SK-N-SH (cell line): ENCODE results near the gene ZG16B. TPM values are rescaled to one million over a fixed set of nuclear protein-coding genes. Genes with fewer than 3 reads are reported as not detected.

ENCODE experiments used
- CTCF ChIA-PET: fragments of 300-600, 350-600 bp; formaldehyde crosslinking; extraction: SDS; loops from one replicate; lab custom pipeline; 2021; lab: Yijun Ruan, JAX
- POLR2A ChIA-PET: fragments of 350-600 bp; sonication (Branson Sonifier 250); formaldehyde crosslinking; extraction: SDS; loops from one replicate; lab custom pipeline; 2020; ENCODE audit warnings: antibody characterized with exemption, inconsistent platforms; lab: Yijun Ruan, JAX
- DNase-seq: peaks from one replicate; pipeline ENCODE4 v3.0.0; 2012
- H2AFZ ChIP-seq: fragments of 200-600 bp; sonication (generic); 2 replicates; pipeline ENCODE4 v1.8.1; 2016; ENCODE audit warnings: antibody characterized with exemption, mild to moderate bottlenecking, low read depth
- H3F3A ChIP-seq: fragments of 200-600 bp; sonication (generic); replicated peaks from 2 replicates; pipeline ENCODE3; 2016; ENCODE audit warnings: antibody characterized with exemption, mild to moderate bottlenecking; ENCODE audit not compliant: insufficient read depth
- H3K27ac ChIP-seq, 2 experiments: fragments of 200-500 bp in 1 of 2; fragments of 200-600 bp in 1 of 2; sonication (Bioruptor generic) in 1 of 2; sonication (generic), shearing (Covaris generic) in 1 of 2; 2 replicates each; pipeline versions ENCODE4 v1.5.1 to v1.6.1; 2014 to 2016; ENCODE audit warnings: low read depth in 2 of 2, inconsistent platforms in 1 of 2, low read length in 1 of 2, mild to moderate bottlenecking in 1 of 2, mixed read lengths in 1 of 2
- H3K27me3 ChIP-seq: fragments of 200-600 bp; sonication (generic), shearing (Covaris generic); 2 replicates; pipeline ENCODE4 v1.6.1; 2016; ENCODE audit warnings: mixed run types; ENCODE audit not compliant: insufficient read depth
- H3K36me3 ChIP-seq, 2 experiments: fragments of 200-500 bp in 1 of 2; fragments of 200-600 bp in 1 of 2; sonication (Bioruptor generic) in 1 of 2; sonication (generic) in 1 of 2; replicated peaks in 1 of 2; 2 replicates each; pipeline versions ENCODE3 to v1.5.1; 2014 to 2016; ENCODE audit warnings: low read length in 1 of 2, mild to moderate bottlenecking in 1 of 2; ENCODE audit not compliant: insufficient read depth in 2 of 2, control insufficient read depth in 1 of 2
- H3K4me1 ChIP-seq, 2 experiments: fragments of 200-500 bp in 1 of 2; fragments of 200-600 bp in 1 of 2; sonication (Bioruptor generic) in 1 of 2; sonication (generic), shearing (Covaris generic) in 1 of 2; 2 replicates each; pipeline versions ENCODE4 v1.5.1 to v1.6.1; 2014 to 2016; ENCODE audit warnings: low read depth in 1 of 2, low read length in 1 of 2, mixed run types in 1 of 2; ENCODE audit not compliant: insufficient read depth in 2 of 2, control insufficient read depth in 1 of 2
- H3K4me2 ChIP-seq: fragments of 200-600 bp; sonication (generic), shearing (Covaris generic); 2 replicates; pipeline ENCODE4 v1.6.1; 2017; ENCODE audit warnings: mixed run types
- H3K4me3 ChIP-seq, 2 experiments: fragments of 200-500 bp in 1 of 2; fragments of 200-600 bp in 1 of 2; sonication (Bioruptor generic) in 1 of 2; sonication (generic), shearing (Covaris generic) in 1 of 2; 2 replicates each; pipeline versions ENCODE4 v1.5.1 to v1.8.1; 2014 to 2016; ENCODE audit warnings: low read depth in 2 of 2, inconsistent platforms in 1 of 2, low read length in 1 of 2, mild to moderate bottlenecking in 1 of 2, mixed read lengths in 1 of 2, moderate library complexity in 1 of 2
- H3K79me2 ChIP-seq: fragments of 200-600 bp; sonication (generic); 2 replicates; pipeline ENCODE4 v1.8.1; 2017; ENCODE audit warnings: mild to moderate bottlenecking; ENCODE audit not compliant: insufficient read depth
- H3K9ac ChIP-seq: fragments of 200-600 bp; sonication (generic); 2 replicates; pipeline ENCODE4 v1.6.1; 2017; ENCODE audit warnings: mixed run types
- H3K9me2 ChIP-seq: fragments of 200-600 bp; sonication (generic); 2 replicates; pipeline ENCODE4 v1.6.1; 2017; ENCODE audit warnings: mixed run types
- H3K9me3 ChIP-seq: fragments of 200-600 bp; sonication (generic); 2 replicates; pipeline ENCODE4 v1.6.1; 2017; ENCODE audit warnings: mixed run types, mild to moderate bottlenecking, moderate library complexity
- H4K20me1 ChIP-seq: fragments of 200-600 bp; sonication (generic); 2 replicates; pipeline ENCODE4 v1.6.1; 2017; ENCODE audit warnings: mild to moderate bottlenecking, mixed run types; ENCODE audit not compliant: insufficient read depth
- ELF1 ChIP-seq: IDR thresholded peaks from 2 replicates; pipeline ENCODE4 v1.4.0; 2012
- EP300 ChIP-seq, 2 experiments: IDR thresholded peaks; 2 replicates each; pipeline versions ENCODE4 v1.4.0 to v1.6.1; 2012; ENCODE audit warnings: borderline replicate concordance in 1 of 2, low read depth in 1 of 2, low read length in 1 of 2
- EZH2phosphoT487 ChIP-seq: fragments of 200-600 bp; sonication (generic); IDR thresholded peaks from 2 replicates; pipeline ENCODE4 v1.6.1; 2017; ENCODE audit warnings: low read depth, mixed run types, mild to moderate bottlenecking, antibody characterized with exemption, moderate library complexity, borderline replicate concordance
- FOSL2 ChIP-seq: IDR thresholded peaks from 2 replicates; pipeline ENCODE4 v1.4.0; 2012; ENCODE audit warnings: low read depth, mild to moderate bottlenecking, moderate library complexity, borderline replicate concordance
- FOXJ3 ChIP-seq: sonication (generic); formaldehyde crosslinking; IDR thresholded peaks from 2 replicates; pipeline ENCODE4 v1.5.1; 2020; ENCODE audit warnings: mild to moderate bottlenecking, missing genetic modification reagents
- JUND ChIP-seq: IDR thresholded peaks from 2 replicates; pipeline ENCODE4 v1.4.0; 2012
- MXI1 ChIP-seq: IDR thresholded peaks from 2 replicates; pipeline ENCODE4 v1.6.1; 2012; ENCODE audit warnings: mild to moderate bottlenecking, low read depth, low read length, improper control_type of control experiment
- POLR2AphosphoS5 ChIP-seq: IDR thresholded peaks from 2 replicates; pipeline ENCODE4 v1.6.1; 2012; ENCODE audit warnings: low read depth, low read length
- RXRA ChIP-seq: IDR thresholded peaks from 2 replicates; pipeline ENCODE4 v1.4.0; 2012; ENCODE audit warnings: low read depth, mild to moderate bottlenecking, borderline replicate concordance
- SIN3A ChIP-seq: IDR thresholded peaks from 2 replicates; pipeline ENCODE4 v1.6.1; 2012; ENCODE audit warnings: low read depth, mild to moderate bottlenecking, low read length, moderate library complexity, borderline replicate concordance
- WGBS: methylation state at CpG from one replicate; pipeline ENCODE4 v1.1.6; 2017; ENCODE audit warnings: low lambda C conversion rate; 5-methylcytosine and 5-hydroxymethylcytosine counted together
- polyA plus RNA-seq, 3 experiments: library from polyadenylated mRNA; depleted of rRNA; stranded (reverse); fragments of >200 nt; gene quantifications; 2 replicates each; pipeline ENCODE4 v1.2.3, GENCODE V29; 2012
- TF ChIP-seq, protein P1 (sequence below): IDR thresholded peaks from 2 replicates; pipeline ENCODE4 v1.4.0; 2012; ENCODE audit warnings: low read depth
- TF ChIP-seq, protein P2 (sequence below): fragments of 150-350 bp; IDR thresholded peaks from 2 replicates; pipeline ENCODE4 v1.6.1; 2017; ENCODE audit warnings: antibody characterized with exemption, low read length, low read depth, borderline replicate concordance
- TF ChIP-seq, protein P3 (sequence below): IDR thresholded peaks from 2 replicates; pipeline ENCODE4; 2012
- TF ChIP-seq, protein P4 (sequence below): IDR thresholded peaks from 2 replicates; pipeline ENCODE4 v1.6.1; 2012; ENCODE audit warnings: mild to moderate bottlenecking, low read depth, low read length, moderate library complexity

The ZG16B gene
- polyA plus RNA-seq, 1 of the 3 experiments (the other 2 are of a cell fraction) = 0.26 TPM

DNA sequence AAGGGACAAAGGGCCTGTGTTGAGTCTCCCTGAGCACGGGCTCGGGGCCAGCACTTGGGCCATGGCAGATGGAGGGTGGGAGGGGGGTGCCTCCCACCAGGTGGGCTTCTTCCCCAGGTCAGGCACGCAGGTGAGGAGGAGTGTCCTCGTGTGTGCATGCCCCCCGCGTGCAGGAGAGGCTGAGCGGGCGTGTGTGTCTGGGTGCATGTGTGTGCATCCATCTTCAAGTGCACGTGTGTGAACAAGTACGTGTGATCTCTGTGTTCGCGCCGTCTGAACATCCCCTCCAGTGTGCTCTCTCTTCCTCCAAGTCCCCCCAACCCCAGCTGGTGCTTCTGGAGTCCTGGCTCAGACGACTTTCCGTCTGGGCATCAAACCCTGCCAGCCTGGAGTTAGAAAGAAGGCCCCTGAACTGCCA is 2.7 kb upstream of the ZG16B start:
- Histone ChIP-seq H3K9ac (no peak overlapping the region), H3K27ac (no peak overlapping the region), H3K4me3 (no peak overlapping the region), H3K36me3 (no peaks in the 10 kb centered on the region), H2AFZ (no peak overlapping the region), H3K4me1 (peaks cover 0 to 15% of the 10 kb centered on the region in 2 experiments; a peak in 1 of 4 replicates), H3K9me3 (no peaks in the 10 kb centered on the region), H3K9me2 (no peaks in the 10 kb centered on the region), H3K4me2 (no peak overlapping the region), H3K79me2 (no peaks in the 10 kb centered on the region), H3F3A (no peaks in the 10 kb centered on the region), H4K20me1 (no peaks in the 10 kb centered on the region), H3K27me3 (no peaks in the 10 kb centered on the region; the same call in 1 of the 2 replicates)
- 63% methylated on average over 6 of the region's 15 CpGs for WGBS
- ChIA-PET POLR2A (no interaction called here), CTCF (interaction anchor here (1.7 to 2.0 kb wide), 2 partner anchors 12 to 41 kb away, joined by 6 read pairs; no protein-coding TSS in a partner anchor)
- TF ChIP-seq EP300 (IDR thresholded peaks at IDR 0.05; ENCODE audit: borderline replicate concordance in 1 of 2, low read depth in 1 of 2, low read length in 1 of 2) = no peak
- no peak for TF ChIP-seq ELF1
- TF ChIP-seq RXRA = no peak
- no peak for TF ChIP-seq EZH2phosphoT487
- TF ChIP-seq FOSL2 = no peak
- TF ChIP-seq, protein P1, sequence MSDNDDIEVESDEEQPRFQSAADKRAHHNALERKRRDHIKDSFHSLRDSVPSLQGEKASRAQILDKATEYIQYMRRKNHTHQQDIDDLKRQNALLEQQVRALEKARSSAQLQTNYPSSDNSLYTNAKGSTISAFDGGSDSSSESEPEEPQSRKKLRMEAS = no peak
- TF ChIP-seq, protein P2, sequence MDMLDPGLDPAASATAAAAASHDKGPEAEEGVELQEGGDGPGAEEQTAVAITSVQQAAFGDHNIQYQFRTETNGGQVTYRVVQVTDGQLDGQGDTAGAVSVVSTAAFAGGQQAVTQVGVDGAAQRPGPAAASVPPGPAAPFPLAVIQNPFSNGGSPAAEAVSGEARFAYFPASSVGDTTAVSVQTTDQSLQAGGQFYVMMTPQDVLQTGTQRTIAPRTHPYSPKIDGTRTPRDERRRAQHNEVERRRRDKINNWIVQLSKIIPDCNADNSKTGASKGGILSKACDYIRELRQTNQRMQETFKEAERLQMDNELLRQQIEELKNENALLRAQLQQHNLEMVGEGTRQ = no peak
- TF ChIP-seq SIN3A = no peak
- TF ChIP-seq FOXJ3 = no peak
- TF ChIP-seq, protein P3, sequence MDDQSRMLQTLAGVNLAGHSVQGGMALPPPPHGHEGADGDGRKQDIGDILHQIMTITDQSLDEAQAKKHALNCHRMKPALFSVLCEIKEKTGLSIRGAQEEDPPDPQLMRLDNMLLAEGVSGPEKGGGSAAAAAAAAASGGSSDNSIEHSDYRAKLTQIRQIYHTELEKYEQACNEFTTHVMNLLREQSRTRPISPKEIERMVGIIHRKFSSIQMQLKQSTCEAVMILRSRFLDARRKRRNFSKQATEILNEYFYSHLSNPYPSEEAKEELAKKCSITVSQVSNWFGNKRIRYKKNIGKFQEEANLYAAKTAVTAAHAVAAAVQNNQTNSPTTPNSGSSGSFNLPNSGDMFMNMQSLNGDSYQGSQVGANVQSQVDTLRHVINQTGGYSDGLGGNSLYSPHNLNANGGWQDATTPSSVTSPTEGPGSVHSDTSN = no peak
- TF ChIP-seq JUND = no peak
- no peak for TF ChIP-seq MXI1
- no peak for DNase-seq

DNA sequence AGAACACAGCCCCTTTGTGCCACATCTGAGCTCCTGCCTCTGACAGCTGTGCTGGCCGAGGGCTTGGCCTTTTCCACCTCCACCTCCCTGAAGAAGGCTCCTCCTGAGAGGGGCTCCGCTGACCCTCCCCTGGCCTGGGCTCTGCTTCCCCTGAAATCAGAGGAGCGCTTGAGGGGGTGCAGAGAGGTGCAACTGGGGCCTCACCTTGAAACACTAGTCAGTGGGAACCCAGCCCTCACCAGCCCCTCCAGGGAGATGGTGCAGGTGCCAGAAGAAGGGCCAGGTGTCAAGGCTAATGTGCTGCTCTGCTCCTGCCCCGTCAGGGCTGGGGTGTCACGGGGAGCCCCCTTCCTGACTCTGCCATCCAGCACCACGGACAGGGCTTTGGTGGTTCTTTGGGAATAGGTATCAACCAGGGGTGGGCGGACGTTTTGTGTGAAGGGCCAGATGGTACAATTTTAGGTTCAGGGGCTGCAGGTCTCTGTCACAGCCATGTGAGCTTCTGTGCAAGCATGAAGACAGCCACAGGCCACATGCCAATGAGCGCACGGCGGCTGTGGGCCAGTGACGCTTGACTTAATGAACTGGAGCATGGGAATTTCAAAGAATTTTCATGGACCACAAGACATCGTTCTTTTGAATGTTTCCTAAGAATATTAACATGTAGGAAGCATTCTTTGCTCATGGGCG is 2.1 kb upstream of the ZG16B start:
- no peak overlapping the region for H3K27ac ChIP-seq
- ChIA-PET CTCF (interaction anchor here (2.0 to 2.2 kb wide), 2 partner anchors 11 to 40 kb away, joined by 6 to 17 read pairs; no protein-coding TSS in a partner anchor), POLR2A (no interaction called here)
- TF ChIP-seq, protein P4, sequence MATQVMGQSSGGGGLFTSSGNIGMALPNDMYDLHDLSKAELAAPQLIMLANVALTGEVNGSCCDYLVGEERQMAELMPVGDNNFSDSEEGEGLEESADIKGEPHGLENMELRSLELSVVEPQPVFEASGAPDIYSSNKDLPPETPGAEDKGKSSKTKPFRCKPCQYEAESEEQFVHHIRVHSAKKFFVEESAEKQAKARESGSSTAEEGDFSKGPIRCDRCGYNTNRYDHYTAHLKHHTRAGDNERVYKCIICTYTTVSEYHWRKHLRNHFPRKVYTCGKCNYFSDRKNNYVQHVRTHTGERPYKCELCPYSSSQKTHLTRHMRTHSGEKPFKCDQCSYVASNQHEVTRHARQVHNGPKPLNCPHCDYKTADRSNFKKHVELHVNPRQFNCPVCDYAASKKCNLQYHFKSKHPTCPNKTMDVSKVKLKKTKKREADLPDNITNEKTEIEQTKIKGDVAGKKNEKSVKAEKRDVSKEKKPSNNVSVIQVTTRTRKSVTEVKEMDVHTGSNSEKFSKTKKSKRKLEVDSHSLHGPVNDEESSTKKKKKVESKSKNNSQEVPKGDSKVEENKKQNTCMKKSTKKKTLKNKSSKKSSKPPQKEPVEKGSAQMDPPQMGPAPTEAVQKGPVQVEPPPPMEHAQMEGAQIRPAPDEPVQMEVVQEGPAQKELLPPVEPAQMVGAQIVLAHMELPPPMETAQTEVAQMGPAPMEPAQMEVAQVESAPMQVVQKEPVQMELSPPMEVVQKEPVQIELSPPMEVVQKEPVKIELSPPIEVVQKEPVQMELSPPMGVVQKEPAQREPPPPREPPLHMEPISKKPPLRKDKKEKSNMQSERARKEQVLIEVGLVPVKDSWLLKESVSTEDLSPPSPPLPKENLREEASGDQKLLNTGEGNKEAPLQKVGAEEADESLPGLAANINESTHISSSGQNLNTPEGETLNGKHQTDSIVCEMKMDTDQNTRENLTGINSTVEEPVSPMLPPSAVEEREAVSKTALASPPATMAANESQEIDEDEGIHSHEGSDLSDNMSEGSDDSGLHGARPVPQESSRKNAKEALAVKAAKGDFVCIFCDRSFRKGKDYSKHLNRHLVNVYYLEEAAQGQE = peak; percentile 88
- TF ChIP-seq POLR2AphosphoS5 = no peak
- H3K4me2 ChIP-seq = no peak overlapping the region
- H3K79me2 ChIP-seq = no peaks in the 10 kb centered on the region
- H3K27me3 ChIP-seq = no peaks in the 10 kb centered on the region; the same call in 1 of the 2 replicates
- H3K4me3 ChIP-seq = no peak overlapping the region
- no peak overlapping the region for H3K9ac ChIP-seq
- H2AFZ ChIP-seq = no peak overlapping the region
- H3K9me2 ChIP-seq = no peaks in the 10 kb centered on the region
- H3K36me3 ChIP-seq = no peaks in the 10 kb centered on the region
- no peaks in the 10 kb centered on the region for H3K9me3 ChIP-seq
- no peaks in the 10 kb centered on the region for H4K20me1 ChIP-seq
- WGBS = 78% methylated on average over 7 of the region's 14 CpGs
- DNase-seq = no peak
- no peaks in the 10 kb centered on the region for H3F3A ChIP-seq
- H3K4me1 ChIP-seq = peaks cover 0 to 15% of the 10 kb centered on the region in 2 experiments; a peak in 1 of 4 replicates
